Thyroid gland (tissue), 4 donors: ENCODE data around the gene ZBTB42.

Experiments
- POLR2A ChIP-seq, 2 donors: fragments of 450-650 bp; IDR thresholded peaks; one replicate each; pipeline ENCODE4 v1.6.1; 2017; ENCODE audit warnings: antibody characterized with exemption in 2 of 2, mild to moderate bottlenecking in 2 of 2, moderate library complexity in 1 of 2
- TF ChIP-seq, protein P1 (sequence below), 6 experiments: fragments of 200-600 bp in 3 of 6; fragments of 450-650 bp in 3 of 6; sonication (generic) in 3 of 6; IDR thresholded peaks; one replicate each; pipeline ENCODE4 v1.5.1; 2016 to 2019; ENCODE audit warnings: antibody characterized with exemption in 6 of 6, mild to moderate bottlenecking in 2 of 6, inconsistent platforms in 1 of 6, moderate library complexity in 1 of 6

DNA sequence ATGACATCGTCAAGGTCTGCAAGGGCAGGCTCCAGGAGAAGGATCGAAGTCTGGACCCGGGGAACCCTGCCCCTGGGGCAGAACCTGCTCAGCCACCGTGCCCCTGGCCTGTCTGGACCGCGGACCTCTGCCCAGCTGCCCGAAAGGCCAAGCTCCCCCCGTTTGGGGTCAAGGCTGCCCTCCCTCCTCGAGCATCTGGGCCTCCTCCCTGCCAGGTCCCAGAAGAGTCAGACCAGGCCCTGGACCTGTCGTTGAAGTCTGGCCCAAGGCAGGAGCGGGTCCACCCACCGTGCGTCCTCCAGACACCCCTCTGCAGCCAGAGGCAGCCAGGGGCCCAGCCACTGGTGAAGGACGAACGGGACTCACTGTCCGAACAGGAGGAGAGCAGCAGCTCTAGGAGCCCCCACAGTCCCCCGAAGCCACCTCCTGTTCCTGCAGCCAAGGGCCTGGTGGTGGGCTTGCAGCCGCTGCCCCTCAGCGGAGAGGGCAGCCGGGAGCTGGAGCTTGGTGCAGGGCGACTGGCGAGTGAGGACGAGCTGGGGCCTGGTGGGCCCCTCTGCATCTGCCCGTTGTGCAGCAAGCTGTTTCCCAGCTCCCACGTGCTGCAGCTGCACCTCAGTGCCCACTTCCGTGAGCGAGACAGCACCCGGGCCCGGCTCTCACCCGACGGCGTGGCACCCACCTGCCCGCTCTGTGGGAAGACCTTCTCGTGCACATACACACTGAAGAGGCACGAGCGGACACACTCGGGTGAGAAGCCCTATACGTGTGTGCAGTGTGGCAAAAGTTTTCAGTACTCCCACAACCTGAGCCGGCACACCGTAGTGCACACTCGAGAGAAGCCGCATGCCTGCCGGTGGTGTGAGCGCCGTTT, 856 bp downstream of the ZBTB42 start:
- TF ChIP-seq, protein P1, sequence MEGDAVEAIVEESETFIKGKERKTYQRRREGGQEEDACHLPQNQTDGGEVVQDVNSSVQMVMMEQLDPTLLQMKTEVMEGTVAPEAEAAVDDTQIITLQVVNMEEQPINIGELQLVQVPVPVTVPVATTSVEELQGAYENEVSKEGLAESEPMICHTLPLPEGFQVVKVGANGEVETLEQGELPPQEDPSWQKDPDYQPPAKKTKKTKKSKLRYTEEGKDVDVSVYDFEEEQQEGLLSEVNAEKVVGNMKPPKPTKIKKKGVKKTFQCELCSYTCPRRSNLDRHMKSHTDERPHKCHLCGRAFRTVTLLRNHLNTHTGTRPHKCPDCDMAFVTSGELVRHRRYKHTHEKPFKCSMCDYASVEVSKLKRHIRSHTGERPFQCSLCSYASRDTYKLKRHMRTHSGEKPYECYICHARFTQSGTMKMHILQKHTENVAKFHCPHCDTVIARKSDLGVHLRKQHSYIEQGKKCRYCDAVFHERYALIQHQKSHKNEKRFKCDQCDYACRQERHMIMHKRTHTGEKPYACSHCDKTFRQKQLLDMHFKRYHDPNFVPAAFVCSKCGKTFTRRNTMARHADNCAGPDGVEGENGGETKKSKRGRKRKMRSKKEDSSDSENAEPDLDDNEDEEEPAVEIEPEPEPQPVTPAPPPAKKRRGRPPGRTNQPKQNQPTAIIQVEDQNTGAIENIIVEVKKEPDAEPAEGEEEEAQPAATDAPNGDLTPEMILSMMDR (IDR thresholded peaks at IDR 0.05): no peak
- no peak for TF ChIP-seq POLR2A (IDR thresholded peaks at IDR 0.05)
